Measurements from ENCODE around the gene SP1. TPM values are rescaled to one million over a fixed set of nuclear protein-coding genes. Genes with fewer than 3 reads are reported as not detected.
"Not testable (repeated sequence)": the region's sequence is repeated elsewhere in the genome, so short reads cannot be mapped to it uniquely, and the experiment has no call there.

SP1 gene
- total and polyA plus RNA-seq, 2 of the 4 experiments (the other 2 are of a cell fraction), result 19.7 to 53.6 TPM

DNA sequence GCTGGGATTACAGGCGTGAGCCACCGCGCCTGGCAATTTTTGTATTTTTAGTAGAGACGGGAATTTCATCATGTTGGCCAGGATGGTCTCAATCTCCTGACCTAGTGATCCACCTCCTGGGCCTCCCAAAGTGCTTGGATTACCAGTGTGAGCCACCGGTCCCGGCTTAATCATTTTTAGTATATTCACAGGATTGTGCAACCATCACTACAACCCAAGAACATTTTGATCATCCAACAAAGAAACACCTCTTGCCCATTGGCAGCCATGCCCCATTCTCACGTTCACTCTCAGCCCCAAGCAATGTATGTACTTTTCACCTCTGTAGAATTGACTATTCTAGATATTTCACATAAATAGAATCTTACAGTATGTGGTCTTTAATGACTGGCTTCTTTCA, 19.9 kb downstream of the SP1 start:
- CTCF ChIA-PET, result no interaction called here
- POLR2A ChIA-PET (ENCODE audit: unreplicated experiment), result no interaction called here
- no TSS peak for BruUV-seq (replicated peaks)

DNA sequence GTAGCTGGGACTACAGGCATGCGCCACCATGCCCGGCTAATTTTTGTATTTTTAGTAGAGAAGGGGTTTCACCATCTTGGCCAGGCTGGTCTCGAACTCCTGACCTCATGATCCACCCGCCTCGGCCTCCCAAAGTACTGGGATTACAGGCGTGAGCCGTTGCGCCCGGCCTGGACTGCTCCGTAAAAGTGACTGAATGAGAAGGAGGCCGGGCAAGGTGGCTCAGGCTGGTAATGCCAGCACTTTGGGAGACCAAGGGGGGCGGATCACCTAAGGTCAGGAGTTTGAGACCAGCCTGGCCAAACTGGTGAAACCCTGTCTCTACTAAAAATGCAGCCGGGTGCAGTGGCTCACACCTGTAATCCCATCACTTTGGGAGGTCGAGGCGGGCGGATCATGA, 22.4 kb downstream of the SP1 start:
- H3K27me3 ChIP-seq (ENCODE audit: control insufficient read depth, insufficient read depth, low read length); H3K9me3 ChIP-seq (ENCODE audit: control insufficient read depth, insufficient read depth, low read length); H2AK5ac ChIP-seq (ENCODE audit: low read depth, low read length); H2AFZ ChIP-seq (replicated peaks; ENCODE audit: low read length, poor library complexity); H3K56ac ChIP-seq (ENCODE audit: extremely low read depth, insufficient read depth, low read length); H3K27ac ChIP-seq (ENCODE audit: insufficient read depth, low read length); H3K9ac ChIP-seq (ENCODE audit: low read depth, low read length); in situ Hi-C loops (cut with MboI; ENCODE audit: low sequenced_read_pairs); H3K9me1 ChIP-seq (ENCODE audit: insufficient read depth, low read length); H2BK15ac ChIP-seq (ENCODE audit: low read depth, low read length); H2BK120ac ChIP-seq (ENCODE audit: low read depth, low read length); H3K4me2 ChIP-seq (ENCODE audit: low read depth, low read length); H4K5ac ChIP-seq (ENCODE audit: low read depth, low read length); dilution Hi-C loops (cut with HindIII; ENCODE audit: low sequenced_read_pairs, unreplicated experiment); H4K20me1 ChIP-seq (ENCODE audit: insufficient read depth, low read length); H3K14ac ChIP-seq (replicated peaks; ENCODE audit: low read depth, low read length); H2BK5ac ChIP-seq (ENCODE audit: low read depth, low read length, poor library complexity, severe bottlenecking); H3K4ac ChIP-seq (ENCODE audit: low read depth, low read length); H4K8ac ChIP-seq (ENCODE audit: low read depth in 2 of 2, low read length in 2 of 2); DNase-seq; CTCF ChIA-PET; POLR2A ChIA-PET (ENCODE audit: unreplicated experiment); H2BK20ac ChIP-seq (ENCODE audit: low read depth, low read length); H3K4me3 ChIP-seq (ENCODE audit: insufficient read depth, low read depth, low read length); H3K18ac ChIP-seq (ENCODE audit: low read depth, low read length); BruUV-seq (replicated peaks); H3K4me1 ChIP-seq (ENCODE audit: control insufficient read depth, insufficient read depth, low read length); ATAC-seq (ENCODE audit: low read depth); H3K23ac ChIP-seq (ENCODE audit: low read depth, low read length); H2AK9ac ChIP-seq (replicated peaks; ENCODE audit: low read depth, low read length, poor library complexity); H4K91ac ChIP-seq (ENCODE audit: insufficient read depth, low read depth, low read length); intact Hi-C loops (cut with micrococcal nuclease): not testable (repeated sequence)
- Histone ChIP-seq H3K79me1 (ENCODE audit: low read depth in 1 of 2, low read length in 2 of 2) (peaks cover 29 to 65% of the 10 kb centered on the region in 2 experiments), H3K36me3 (ENCODE audit: control insufficient read depth, insufficient read depth, low read length) (peaks cover 24% of the 10 kb centered on the region)
- 93% methylated on average over 8 of the region's 16 CpGs; no CpG with 5 or more reads in 1 of the 2 experiments for WGBS, 2 experiments (ENCODE audit: extremely low coverage in 2 of 2, insufficient read length in 1 of 2)

More for the DNA sequence above, 19.9 kb downstream of the SP1 start:
- H3K36me3 ChIP-seq (ENCODE audit: control insufficient read depth, insufficient read depth, low read length), result peaks cover 16% of the 10 kb centered on the region
- H3K4me1 ChIP-seq (ENCODE audit: control insufficient read depth, insufficient read depth, low read length), result peaks cover 6% of the 10 kb centered on the region
- intact Hi-C loops (cut with micrococcal nuclease), result no loop called here
- no peaks in the 10 kb centered on the region; the same call in 1 of the 2 replicates for H4K20me1 ChIP-seq (ENCODE audit: insufficient read depth, low read length)
- no peak overlapping the region for H2AFZ ChIP-seq (replicated peaks; ENCODE audit: low read length, poor library complexity)
- no peak overlapping the region for H2AK9ac ChIP-seq (replicated peaks; ENCODE audit: low read depth, low read length, poor library complexity)
- peaks cover 3% of the 10 kb centered on the region; the same call in 1 of the 2 replicates for H3K9me1 ChIP-seq (ENCODE audit: insufficient read depth, low read length)
- ATAC-seq (ENCODE audit: low read depth), result no peak
- no peak overlapping the region for H3K27ac ChIP-seq (ENCODE audit: insufficient read depth, low read length)
- no peak overlapping the region for H2BK15ac ChIP-seq (ENCODE audit: low read depth, low read length)
- in situ Hi-C loops (cut with MboI; ENCODE audit: low sequenced_read_pairs), result no loop called here
- DNase-seq, result no peak
- TF ChIP-seq RCOR1 (IDR thresholded peaks at IDR 0.05; ENCODE audit: insufficient replicate concordance, low read length) (no peak), CEBPB (IDR thresholded peaks at IDR 0.05; ENCODE audit: low read depth, low read length) (peak; percentile 37; the same call in 1 of the 2 replicates)
- H2AK5ac ChIP-seq (ENCODE audit: low read depth, low read length), result no peak overlapping the region
- dilution Hi-C loops (cut with HindIII; ENCODE audit: low sequenced_read_pairs, unreplicated experiment), result no loop called here
- peaks cover 19 to 65% of the 10 kb centered on the region in 2 experiments; a peak in 3 of 4 replicates for H3K79me1 ChIP-seq (ENCODE audit: low read depth in 1 of 2, low read length in 2 of 2)
- no peaks in the 10 kb centered on the region for H3K27me3 ChIP-seq (ENCODE audit: control insufficient read depth, insufficient read depth, low read length)
- no peak overlapping the region for H3K4me2 ChIP-seq (ENCODE audit: low read depth, low read length)
- H2BK20ac ChIP-seq (ENCODE audit: low read depth, low read length), result no peak overlapping the region
- H3K23ac ChIP-seq (ENCODE audit: low read depth, low read length), result no peak overlapping the region
- H4K5ac ChIP-seq (ENCODE audit: low read depth, low read length), result no peak overlapping the region
- no peak overlapping the region for H3K4ac ChIP-seq (ENCODE audit: low read depth, low read length)
- H2BK120ac ChIP-seq (ENCODE audit: low read depth, low read length), result no peak overlapping the region
- no peak overlapping the region for H3K9ac ChIP-seq (ENCODE audit: low read depth, low read length)
- H3K56ac ChIP-seq (ENCODE audit: extremely low read depth, insufficient read depth, low read length), result no peak overlapping the region
- H3K14ac ChIP-seq (replicated peaks; ENCODE audit: low read depth, low read length), result no peak overlapping the region
- H2BK5ac ChIP-seq (ENCODE audit: low read depth, low read length, poor library complexity, severe bottlenecking), result no peak overlapping the region
- no peaks in the 10 kb centered on the region for H3K9me3 ChIP-seq (ENCODE audit: control insufficient read depth, insufficient read depth, low read length)
- H3K18ac ChIP-seq (ENCODE audit: low read depth, low read length), result no peak overlapping the region
- H4K91ac ChIP-seq (ENCODE audit: insufficient read depth, low read depth, low read length), result no peak overlapping the region
- 100% methylated on average over 1 of the region's 7 CpGs; no CpG with 5 or more reads in 1 of the 2 experiments for WGBS, 2 experiments (ENCODE audit: extremely low coverage in 2 of 2, insufficient read length in 1 of 2)
- no peak overlapping the region for H3K4me3 ChIP-seq (ENCODE audit: insufficient read depth, low read depth, low read length)
- no peak overlapping the region for H4K8ac ChIP-seq (ENCODE audit: low read depth in 2 of 2, low read length in 2 of 2)

All from IMR-90 (cell line).